Measurements from ENCODE around the gene USP49. TPM values are rescaled to one million over a fixed set of nuclear protein-coding genes. Genes with fewer than 3 reads are reported as not detected.
"Not testable (repeated sequence)": the region's sequence is repeated elsewhere in the genome, so short reads cannot be mapped to it uniquely, and the experiment has no call there.

The USP49 gene
- total RNA-seq, 1 experiment from 2014 or later, result 0.60 TPM

DNA sequence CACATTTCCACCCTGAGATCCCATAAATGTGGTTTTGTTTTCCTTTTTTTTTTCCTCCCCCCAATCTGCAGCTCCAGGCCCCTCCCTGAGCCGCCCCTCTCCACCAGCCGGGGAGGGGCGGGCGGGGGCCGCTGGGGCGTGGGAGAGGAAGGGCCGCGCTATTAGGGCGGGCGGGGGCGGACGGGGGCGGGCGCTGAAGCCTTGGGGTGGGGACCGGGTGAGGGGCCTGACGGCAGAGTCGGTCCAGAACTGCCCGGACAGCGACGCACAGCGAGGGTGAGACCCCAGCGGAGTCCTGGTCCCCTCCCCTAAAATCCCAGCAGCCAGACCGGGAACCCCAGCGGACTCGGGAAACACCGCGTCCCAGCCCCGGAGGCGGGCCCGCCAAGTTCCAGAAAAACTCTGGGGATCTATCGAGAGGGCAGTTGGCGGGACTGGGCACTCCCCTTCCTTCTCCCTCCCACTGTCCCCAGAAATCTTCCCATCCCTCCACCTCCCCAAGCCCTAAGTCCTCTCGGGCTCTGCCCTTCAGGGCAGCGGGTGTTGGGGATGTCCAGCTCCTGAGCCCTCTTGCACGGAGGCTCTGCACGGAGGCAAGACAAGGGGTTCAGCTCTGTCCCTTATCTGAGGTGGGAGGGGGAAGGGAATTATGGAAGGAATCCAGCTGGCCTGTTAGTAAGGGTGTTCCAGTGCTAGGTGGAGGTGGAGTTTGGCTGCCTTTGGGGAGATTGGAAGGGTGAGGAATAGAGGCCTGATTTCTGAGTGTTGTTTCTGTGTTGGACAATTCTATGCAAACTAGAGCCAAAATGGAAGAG lies 114.4 kb downstream of the USP49 start, which contains the start of gene PRICKLE4:
Gene PRICKLE4 (plus strand): TSS at position 232 of the 815 bp plus-strand sequence. CDS start 2,692 bp downstream, outside the sequence.
- peak; percentile 44 for DNase-seq (ENCODE audit: low read depth)

- peak; percentile 89 for DNase-seq (ENCODE audit: low read depth)
These were observed 115.2 kb downstream of the USP49 start, which contains the start of gene FRS3 for GRCh38 chr6:41779788-41780550. Gene FRS3 (minus strand): TSS chr6:41779900. CDS start chr6:41776987, 2,913 bp downstream.

GRCh38 chr6:41779336-41779735 lies 115.8 kb downstream of the USP49 start:
- DNase-seq (ENCODE audit: low read depth), result no peak

DNA sequence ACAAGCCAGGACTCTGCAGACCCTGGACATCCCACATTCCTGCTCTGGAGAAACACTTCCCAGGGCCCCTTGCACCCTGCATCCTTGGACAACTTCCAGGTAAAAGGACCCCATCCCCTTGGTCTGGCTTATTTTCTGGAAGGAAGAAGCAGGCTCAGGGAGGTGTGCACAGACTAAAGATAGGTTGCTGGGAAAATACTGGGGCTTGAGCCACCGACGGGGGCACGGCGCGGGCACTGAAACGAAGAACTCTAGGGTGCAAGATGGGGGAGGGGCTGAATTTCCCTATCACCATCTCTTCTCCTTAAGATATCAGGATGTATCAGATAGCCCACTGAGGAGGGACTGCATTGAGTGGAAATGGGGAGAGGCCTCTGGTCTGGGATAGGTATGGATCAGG lies 116.3 kb downstream of the USP49 start:
- DNase-seq (ENCODE audit: low read depth), result no peak

- no peak for DNase-seq (ENCODE audit: low read depth)
These were observed 117.5 kb downstream of the USP49 start for GRCh38 chr6:41777551-41778285.

- DNase-seq (ENCODE audit: low read depth), result no peak
These were observed 119.8 kb downstream of the USP49 start for GRCh38 chr6:41775293-41775882.

- no peak for DNase-seq (ENCODE audit: low read depth)
These were observed 120.3 kb downstream of the USP49 start for GRCh38 chr6:41774841-41775240.

DNA sequence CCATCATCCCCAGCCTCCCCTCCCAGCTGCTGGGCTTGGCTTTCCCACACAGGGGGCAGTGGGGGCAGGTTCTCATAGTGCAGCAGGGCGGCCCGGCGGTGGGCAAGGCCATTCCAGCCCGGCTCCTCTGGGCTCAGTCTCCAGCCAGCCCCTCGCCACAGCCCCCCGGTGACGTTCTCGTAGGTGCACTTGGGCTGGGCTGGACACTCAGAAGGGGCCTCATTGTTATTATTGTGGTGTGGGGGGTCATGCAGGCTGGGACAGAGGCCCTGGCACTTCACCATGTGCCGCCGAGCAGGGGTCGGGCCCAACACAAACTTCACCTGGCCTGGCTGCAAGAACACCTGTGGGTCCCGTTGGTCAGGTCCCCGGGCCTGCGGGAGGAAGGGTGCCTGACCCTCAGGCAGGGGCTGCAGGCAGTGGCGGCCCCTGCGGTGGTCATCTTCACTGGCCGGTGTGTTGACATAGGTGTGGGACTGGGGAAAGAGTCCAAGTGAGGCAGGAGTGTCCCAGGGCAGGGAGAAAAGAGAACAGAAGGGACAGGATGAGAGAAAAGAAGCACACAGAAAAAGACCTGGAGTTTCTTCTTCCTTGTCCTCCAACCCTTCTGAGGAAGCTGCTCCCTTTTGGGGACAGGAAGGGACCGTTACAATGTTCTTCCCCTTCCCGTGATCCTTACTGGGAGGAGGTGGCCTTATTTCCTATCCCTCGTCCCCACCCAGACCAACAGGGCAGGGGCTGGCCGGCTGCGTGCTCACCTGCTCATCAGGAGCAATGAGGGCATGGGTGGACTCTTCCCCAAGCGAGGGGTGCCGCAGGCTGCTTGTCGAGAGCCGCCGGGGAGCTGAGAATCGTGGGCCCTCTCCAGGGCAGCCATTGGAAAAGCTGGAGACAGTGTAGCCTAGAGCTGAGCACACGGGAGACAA lies 123.9 kb downstream of the USP49 start:
- no peak for DNase-seq (ENCODE audit: low read depth)

DNA sequence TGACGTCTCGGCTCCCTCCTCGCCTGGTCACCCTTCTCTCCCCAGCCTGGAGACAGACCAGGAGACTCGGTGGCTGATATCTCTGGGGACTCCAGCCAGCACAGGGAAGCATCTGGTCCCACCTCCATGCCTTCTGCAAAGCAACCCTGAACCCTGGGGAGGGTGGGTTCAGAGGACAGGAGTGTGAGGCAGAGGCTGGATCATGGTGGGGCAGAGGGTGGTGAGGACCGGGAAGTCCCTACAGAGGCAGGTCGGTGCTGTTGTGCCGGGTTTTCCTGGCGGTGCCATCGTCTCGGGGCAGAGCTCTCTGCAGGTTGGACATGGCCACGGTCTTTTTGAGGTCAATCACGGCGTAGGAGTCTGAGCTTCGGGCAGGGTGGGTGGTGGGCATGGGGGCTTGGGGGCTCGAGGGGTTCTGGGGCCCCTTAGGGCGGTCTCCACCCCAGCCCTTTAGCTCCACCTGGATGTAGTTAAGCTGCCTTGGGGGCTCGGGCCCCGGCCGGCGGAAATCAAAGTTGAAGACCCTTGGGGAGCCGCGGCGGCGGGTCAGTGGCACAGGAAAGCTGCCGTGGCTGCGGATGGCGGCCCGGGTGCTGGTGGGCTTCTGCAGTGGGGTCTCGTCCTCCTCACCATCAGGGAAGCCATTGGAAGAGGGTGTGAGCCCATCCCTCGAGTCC lies 124.7 kb downstream of the USP49 start:
- no peak for DNase-seq (ENCODE audit: low read depth)

DNA sequence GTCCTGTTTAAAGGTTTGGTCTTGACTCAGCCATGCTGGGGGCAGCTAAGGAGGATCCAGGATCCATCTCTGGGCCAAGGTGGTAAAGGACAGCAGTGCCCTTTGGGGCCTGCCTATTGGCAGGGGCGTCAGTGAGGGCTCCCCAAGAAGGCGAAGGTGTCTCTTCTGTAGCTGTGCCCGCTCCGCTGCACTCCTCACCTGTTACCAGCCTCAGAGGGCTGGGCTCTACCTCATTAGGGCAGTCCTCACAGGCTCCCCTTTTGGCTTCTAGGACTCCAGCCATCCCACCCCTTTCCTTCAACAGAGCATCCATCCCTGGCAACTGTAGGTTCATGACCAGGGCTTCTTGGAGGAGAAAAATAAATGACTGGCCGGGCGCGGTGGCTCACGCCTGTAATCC lies 125.8 kb downstream of the USP49 start:
- no peak for DNase-seq (ENCODE audit: low read depth)

- no peak for DNase-seq (ENCODE audit: low read depth)
These were observed 126.4 kb downstream of the USP49 start for GRCh38 chr6:41768545-41769308.

- DNase-seq (ENCODE audit: low read depth), result peak; percentile 92
These were observed 127.9 kb downstream of the USP49 start for GRCh38 chr6:41767112-41767833.

DNA sequence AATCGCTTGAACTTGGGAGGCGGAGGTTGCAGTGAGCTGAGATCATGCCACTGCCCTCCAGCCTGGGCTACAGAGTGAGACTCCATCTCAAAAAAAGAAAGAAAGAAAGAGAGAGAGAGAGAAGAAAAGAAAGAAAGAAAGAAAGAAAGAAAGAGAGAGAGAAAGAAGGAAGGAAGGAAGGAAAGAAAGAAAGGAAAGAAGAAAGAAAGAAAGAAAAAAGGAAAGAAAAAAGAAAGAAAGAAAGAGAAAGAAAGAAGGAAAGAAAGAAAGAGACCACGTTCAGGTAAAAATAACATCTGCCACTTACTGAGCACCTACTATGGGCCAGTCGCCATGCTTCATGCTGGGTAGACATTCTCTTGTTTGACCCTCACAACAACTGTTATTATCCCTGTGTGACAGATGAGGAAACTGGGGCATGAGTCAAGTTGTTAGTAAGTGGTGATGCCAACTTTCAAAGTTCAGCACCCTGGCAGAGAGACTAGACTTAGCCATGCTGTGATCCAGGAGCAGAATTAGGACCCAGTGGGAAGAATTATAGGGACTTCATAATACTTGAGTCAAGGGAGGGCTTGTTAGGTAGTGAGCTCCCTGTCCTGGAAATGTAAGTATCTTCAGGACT lies 129.0 kb downstream of the USP49 start:
- not testable (repeated sequence) for DNase-seq (ENCODE audit: low read depth)

DNA sequence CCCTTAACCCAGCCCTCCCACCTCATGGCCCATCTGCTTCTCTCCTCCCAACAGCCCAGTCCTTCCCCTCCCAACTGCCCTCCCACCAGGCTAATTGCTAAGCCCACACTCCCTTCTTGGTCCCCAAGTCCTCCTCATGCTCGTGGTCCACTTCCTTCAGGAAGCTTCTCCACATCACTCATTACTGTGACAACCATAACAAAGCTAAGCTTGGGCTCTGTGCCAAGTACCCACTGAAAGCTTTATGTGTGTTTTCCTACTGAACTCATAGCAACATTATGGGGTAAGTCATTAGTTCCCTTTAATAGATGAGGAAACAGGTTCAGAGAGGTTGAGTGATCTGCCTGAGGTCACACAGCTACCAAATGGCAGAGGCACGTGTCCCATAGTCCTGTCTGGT lies 131.7 kb downstream of the USP49 start:
- DNase-seq (ENCODE audit: low read depth), result peak; percentile 21

- no peak for DNase-seq (ENCODE audit: low read depth)
These were observed 135.1 kb downstream of the USP49 start for GRCh38 chr6:41759905-41760579.

DNA sequence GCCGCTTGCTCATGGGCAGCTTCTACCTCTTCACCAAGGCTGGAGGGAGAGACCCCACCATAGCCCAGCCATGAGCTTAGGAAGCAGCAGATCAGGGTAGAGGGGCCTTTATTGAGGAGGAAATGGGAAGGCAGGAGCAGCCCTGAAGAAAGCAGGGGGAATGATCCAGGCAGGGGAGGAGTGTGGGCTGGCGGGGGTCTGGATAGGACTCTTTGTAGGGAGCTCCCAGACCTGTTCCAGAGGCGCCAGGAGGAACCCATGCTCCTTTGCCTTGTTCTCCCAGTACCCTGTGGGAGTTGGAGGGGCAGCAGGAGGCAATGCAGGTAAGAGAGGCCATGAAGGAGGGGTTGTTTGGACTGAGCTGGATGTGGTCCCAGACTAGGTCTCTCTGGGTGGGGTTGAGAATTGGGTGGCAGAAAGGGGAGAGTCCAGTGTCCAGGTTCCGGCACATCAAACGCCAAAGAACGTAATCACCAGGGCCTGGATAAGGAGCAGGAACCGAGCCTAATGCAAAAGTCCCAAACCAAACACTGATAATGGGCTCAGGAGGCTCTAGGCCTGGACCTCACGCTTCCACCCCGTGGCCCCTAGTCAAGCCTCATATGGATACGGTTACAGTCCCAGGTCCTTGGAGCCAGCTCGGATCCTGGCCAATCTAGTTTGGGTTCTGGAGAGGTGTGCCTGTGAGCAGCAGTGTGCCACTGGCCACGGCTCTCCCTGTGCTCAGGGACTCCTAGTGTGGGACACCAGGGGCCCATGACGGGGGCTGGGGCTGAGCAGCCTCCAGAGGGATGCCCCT lies 135.9 kb downstream of the USP49 start:
- DNase-seq (ENCODE audit: low read depth), result no peak

DNA sequence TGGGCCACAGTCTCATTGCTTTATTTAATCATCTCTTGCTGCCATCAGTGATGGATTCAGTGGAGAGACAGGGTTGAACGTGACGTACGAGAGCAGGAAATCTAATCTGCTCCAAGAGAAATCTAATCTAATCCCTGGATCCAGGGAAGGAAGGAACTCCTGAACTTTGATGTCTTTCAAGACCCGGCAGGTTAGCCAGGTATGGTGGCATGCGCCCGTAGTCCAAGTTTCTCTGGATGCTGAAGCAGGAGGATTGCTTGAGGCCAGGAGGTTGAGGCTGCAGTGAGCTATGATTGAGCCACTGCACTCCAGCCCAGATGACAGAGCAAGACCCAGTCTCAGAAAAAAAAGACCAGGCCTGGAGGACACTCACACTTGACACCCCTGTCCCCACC lies 136.5 kb downstream of the USP49 start:
- DNase-seq (ENCODE audit: low read depth), result no peak
